GM21528 (cell line): ENCODE measurements around the gene EHBP1L1.

Experiments used
- ATAC-seq: cut with Tn5 transposase; IDR thresholded peaks from one replicate; pipeline ENCODE4 v1.9.1; 2021; ENCODE audit warnings: mild to moderate bottlenecking, moderate library complexity; ENCODE audit not compliant: unreplicated experiment, low FRiP score

EHBP1L1 gene

DNA sequence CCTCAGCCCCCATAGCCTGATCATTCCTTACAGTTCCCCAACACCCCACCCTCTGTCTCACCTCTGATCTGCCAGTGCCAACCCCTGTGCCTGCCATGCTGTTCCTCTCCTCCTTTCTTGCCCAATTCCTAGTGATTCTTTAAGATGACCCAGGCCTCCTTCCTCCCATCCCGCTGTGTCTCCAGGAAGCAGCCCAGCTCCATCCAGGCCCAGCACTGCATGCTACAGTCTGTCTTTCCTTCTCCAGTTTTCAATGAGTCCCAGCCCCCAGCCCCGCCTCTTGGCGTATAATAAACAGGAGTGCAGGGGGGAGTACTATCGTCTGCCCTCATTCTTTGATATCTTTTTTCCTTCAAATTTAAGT is 30.0 kb upstream of the EHBP1L1 start:
- ATAC-seq, result no peak

DNA sequence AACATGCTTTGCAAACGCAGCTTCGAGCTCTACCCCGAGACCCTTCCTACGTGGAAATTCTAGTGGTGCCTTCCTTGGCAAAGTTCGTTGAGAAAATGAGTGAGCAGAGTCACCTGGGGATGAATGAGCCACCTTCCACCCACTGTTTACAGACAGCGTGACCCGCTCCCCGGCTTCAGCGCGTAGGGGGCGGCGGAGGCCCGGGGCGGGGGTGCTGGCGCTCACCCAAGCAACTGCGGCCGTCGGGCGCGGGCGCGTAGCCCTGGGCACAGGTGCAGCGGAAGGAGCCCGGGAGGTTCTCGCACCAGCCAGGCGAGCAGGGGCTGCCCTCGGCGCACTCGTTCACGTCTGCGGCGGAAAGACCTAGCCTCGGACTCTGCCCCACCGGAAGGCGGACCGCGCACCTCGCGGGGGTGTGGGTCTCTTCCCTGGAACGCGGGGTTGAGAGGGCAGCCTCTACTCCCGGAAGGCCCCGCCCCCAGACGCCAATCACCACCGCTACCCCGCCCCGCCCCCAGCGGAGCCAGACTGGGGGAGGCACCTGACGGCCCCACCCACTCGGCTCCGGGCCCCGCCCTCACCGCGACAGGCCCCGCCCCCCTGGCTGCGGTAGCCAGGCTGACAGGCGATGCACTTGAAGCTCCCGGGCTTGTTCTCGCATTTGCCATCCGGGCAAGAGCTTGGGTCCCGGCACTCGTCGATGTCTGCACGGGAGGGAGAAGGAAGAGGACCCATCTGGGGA is 29.5 kb upstream of the EHBP1L1 start:
- peak; percentile 57 for ATAC-seq

DNA sequence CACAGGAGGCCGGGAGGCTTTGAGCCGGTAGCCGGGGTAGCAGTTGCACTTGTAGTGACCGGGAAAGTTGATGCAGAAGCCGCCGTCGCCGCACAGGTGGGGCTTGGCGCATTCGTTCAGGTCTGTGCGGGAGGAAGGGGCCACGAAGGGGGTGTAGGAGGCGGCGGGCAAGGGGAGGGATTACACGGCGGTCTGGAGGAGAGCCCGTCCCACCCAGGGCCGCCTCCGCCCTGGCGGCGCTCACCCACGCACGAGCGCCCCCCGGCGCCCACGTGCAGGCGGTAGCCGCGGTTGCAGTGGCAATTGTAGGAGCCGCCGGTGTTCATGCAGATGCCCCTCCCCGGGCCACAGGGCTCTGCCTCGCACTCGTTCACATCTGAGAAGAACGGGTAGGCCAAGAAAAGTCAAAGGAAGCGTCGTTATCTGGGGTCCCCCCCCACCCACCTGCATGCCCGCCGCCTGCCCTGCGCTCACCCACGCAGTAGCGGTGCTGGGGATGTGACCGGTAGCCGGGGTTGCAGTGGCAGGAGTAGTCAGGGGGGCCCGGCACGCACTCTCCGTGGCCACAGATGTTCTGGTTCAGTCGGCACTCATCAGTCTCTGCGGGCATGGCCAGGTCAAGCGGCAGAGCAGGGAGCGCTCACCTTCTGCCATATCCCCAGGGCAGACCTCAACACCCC is 28.3 kb upstream of the EHBP1L1 start:
- ATAC-seq, result no peak

GRCh38 chr11:65548395-65548794 is 27.5 kb upstream of the EHBP1L1 start:
- no peak for ATAC-seq

DNA sequence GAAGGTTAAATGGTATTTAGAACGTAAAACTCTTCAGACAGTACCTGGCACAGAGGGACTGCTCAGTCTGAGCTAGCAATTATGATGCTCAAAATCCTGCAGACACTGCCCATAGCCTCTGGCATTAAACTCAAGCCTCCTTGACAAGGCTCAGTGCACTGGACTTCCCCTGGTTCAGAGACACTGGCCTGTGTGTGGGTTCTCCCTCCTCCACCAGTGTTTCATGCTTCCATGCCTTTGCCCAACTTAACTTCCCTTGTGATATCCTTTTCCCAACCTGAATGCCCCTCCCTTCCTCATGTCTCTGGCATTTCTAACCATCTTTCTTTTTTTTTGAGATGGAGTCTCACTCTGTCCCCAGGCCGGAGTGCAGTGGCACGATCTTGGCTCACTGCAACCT is 26.8 kb upstream of the EHBP1L1 start:
- no peak for ATAC-seq

- no peak for ATAC-seq
Observed at GRCh38 chr11:65551572-65552387, 24.1 kb upstream of the EHBP1L1 start.

GRCh38 chr11:65552388-65552951 is 23.4 kb upstream of the EHBP1L1 start:
- no peak for ATAC-seq

DNA sequence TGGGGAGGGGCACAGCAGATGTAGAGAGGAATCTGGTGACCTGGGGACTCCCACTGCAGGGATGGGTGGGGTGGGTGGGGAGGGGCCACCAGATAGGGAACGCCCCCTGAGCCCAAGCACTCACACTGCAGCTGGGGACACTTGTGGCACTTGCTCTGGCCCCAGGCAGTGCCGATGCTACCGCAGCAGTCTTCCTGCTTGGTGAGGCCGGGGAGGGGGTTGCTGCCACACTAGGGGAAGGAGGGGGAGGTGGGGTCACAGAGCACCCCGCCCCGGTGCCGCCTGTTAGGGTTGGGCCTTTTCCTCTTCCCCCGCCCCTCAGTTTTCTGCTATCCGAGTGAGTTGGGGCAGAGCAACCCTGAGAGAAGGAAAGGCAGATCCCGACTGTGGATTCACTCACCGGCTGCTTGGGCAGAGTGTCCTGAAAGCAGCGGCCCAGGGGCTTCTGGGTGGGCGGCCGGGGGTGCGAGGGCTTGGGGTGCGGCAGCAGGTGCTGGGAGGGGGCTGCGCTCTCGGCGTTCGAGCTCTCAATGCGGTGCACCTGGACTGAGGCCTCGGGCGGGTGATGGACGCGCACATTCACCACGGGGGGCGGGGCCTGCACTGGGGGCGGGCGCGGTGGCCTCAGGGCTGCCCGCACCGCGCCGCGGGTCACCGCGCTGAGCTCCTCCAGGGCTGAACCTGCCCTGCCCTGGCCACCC is 22.4 kb upstream of the EHBP1L1 start:
- no peak for ATAC-seq

GRCh38 chr11:65554057-65554818 is 21.6 kb upstream of the EHBP1L1 start:
- ATAC-seq, result no peak

- ATAC-seq, result no peak
Observed at GRCh38 chr11:65554842-65555430, 20.9 kb upstream of the EHBP1L1 start.

GRCh38 chr11:65555693-65556231 is 20.1 kb upstream of the EHBP1L1 start:
- ATAC-seq, result no peak

DNA sequence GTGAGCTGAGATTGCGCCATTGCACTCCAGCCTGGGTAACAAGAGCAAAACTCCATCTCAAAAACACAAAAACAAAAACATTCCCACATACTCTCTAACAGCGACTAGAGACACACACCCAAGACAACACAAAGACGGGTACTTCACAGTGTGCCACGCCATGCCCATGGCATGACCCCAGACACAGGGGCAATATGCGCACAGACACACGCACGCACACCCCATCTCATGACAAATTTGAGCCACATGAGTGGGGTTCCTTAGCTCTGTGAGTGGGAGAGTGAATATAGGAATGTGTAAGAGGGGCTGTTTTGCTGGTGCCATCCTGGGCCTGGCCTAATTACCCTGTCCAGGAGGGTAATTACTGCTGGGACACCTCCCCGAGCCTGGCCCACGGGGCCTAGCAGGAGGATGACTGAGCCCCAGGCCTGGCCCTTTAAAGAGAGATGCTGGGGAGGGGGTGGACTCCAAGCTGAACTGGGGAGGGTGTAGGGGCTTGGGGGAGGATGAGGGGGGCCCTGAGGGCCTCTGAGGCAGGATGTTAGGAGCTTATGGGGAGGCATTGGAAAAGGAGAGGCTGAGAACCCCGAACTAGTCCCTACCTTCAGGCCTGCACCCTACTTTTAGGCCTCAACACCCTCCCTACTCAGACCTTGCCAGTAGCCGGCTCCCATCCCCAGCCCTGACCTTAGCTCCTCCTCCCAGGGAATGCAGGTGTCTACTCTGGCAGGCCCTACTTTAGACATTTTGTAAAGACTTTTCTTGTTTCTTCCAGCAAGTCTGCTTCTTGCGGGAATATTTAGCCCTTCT is 19.2 kb upstream of the EHBP1L1 start:
- no peak for ATAC-seq

DNA sequence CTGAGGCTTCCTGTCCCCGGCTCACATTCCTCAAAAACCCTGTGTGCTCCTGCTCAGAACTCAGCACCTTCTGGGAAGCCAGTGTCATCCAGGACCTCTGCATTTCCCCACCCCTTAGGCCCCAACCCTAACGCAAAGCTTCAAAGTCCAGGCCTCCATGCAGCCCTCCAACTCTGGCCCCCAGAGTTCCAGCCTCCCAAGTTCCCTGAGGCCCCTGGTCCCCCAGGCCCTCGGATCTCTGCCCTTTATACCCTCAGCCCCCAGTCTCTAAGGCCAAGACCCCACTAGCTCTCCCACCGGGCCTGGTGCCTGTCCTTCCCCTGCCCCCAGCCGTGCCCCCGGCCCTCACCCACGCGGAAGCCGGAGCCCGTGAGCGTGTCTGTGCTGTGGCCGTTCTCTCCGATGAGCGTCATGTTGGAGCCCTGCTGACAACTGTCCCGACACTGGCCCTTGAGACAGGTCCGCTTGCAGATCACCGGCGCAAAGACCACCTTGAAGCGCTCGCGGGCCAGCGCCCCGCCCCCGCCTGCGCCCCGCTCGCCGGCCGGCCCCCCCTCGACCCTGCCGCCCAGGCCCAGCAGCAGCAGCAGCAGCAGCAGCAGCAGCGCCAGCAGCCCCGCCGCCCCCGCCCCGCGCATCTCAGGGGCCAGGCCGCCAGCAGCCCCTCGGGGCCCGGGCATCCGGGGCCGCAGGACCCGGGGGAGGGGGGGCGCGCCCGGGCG is 18.4 kb upstream of the EHBP1L1 start:
- ATAC-seq, result no peak

- ATAC-seq, result no peak
Observed at GRCh38 chr11:65558002-65558929, 17.6 kb upstream of the EHBP1L1 start, which contains the start of gene LTBP3. Gene LTBP3, minus strand, starts transcription at chr11:65558359. Its CDS starts 400 bp downstream, at chr11:65557959.

- no peak for ATAC-seq
Observed at GRCh38 chr11:65558930-65559509, 16.8 kb upstream of the EHBP1L1 start.

DNA sequence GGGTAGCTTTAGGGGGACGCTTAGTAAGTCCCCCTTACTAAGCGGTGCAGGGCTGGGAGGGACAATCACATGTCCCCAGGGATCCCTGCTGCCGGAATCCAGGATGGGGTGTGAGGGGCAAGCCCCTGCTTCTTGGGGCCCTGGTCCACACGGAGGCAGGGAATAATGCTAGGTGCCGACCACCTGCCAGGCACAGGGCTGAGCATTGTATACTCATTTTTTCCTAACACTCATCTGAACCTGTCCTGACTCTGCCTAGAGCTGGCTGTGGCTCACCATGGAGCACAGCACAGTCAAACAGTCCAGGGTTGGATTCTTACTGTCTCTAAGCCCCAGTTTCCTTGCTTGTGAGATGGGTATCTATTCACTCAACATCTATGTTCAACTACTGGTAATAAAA is 16.3 kb upstream of the EHBP1L1 start:
- no peak for ATAC-seq
